GM19238 (cell line): Measurements from ENCODE around the gene MAMSTR.
A peak's percentile ranks its signal among the peaks of the same experiment; 100 is the strongest.
"Not testable (repeated sequence)": the region's sequence is repeated elsewhere in the genome, so short reads cannot be mapped to it uniquely, and the experiment has no call there.

Experiments used
- DNase-seq: peaks from one replicate; pipeline ENCODE4 v3.0.0; 2011; ENCODE audit warnings: low spot score; ENCODE audit not compliant: insufficient read length

MAMSTR gene

DNA sequence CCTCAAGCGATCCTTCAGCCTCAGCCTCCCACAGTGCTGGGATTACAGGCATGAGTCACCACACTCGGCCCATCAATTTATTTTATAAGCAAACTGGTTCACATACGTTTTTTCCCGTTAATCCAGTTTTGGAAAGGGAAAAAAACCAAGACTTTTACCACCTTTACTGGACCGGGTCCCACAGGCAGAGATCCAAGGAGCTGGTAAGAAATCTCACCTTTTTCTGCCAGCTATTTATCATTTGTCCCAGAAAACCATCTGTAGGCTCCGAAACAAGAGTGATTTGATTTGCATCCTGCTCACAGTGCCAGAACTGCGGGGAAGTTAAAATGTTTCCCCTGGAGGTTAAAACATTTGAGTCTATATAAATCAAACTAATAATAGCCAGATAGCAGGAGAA is 30.1 kb downstream of the MAMSTR start:
- no peak for DNase-seq

- no peak for DNase-seq
Measured at GRCh38 chr19:48687776-48688175, 31.7 kb downstream of the MAMSTR start.

GRCh38 chr19:48686637-48687036 is 32.9 kb downstream of the MAMSTR start:
- DNase-seq, result not testable (repeated sequence)

- no peak for DNase-seq
Measured at GRCh38 chr19:48686088-48686487, 33.4 kb downstream of the MAMSTR start.

GRCh38 chr19:48685583-48685982 is 33.9 kb downstream of the MAMSTR start:
- DNase-seq, result no peak

DNA sequence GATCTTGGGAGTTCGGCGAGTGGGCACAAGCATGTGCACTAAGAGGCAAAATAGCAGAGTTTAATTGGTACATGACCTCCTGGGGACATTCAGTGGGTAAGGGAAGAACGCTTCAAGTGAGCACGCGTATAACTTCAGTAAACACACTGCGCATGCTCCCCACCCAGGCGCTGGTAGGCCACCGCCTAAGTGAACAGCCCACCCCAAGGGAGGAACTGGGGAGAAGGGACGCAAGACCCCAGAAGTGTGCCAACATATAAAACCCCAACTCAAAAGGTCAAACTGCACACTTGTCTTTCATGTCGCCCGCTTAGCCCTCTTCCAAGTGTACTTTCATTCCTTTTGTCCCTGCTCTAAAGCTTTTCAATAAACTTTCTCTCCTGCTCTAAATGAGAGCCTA is 36.2 kb downstream of the MAMSTR start:
- no peak for DNase-seq

DNA sequence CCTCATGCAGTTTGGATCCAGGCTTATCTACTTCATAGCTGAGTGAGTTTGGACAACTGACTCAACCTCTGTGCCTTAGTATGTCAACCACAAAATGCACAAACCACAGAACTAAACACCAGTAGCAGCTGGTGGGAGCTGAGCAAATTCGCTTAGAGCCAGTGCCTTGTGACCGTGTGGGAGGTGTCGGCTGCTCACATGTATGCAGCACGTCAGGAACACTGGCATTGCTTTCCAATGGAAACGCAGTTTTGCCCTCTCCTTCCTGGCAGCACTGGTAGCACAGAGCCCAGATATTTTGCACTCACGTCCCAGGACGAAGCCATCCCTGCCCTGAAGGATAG is 38.4 kb downstream of the MAMSTR start:
- no peak for DNase-seq

DNA sequence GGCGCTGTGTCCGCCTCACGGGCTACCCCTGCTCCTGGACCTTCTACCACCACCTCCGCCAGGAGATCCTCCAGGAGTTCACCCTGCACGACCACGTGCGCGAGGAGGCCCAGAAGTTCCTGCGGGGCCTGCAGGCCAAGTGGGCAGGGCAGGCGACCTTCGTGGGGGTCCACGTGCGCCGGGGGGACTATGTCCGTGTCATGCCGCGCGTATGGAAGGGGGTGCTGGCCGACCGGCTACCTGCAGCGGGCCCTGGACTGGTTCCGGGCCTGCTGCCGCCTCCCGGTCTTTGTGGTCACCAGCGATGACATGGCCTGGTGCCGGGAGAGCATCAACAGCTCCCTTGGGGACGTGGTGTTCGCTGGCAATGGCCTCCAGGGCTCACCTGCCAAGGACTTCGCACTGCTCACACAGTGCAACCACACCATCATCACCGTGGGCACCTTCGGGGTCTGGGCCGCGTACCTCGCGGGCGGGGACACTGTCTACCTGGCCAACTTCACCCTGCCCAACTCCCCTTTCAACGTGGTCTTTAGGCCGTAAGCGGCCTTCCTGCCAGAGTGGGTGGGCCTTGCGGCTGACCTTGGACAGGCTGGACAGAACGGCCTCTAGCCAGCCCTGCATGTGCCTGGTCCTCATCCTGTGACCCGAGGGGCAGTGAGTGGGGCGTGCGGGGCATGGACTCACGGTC is 38.9 kb downstream of the MAMSTR start:
- DNase-seq, result no peak

- DNase-seq, result not testable (repeated sequence)
Measured at GRCh38 chr19:48680006-48680405, 39.5 kb downstream of the MAMSTR start.

GRCh38 chr19:48678201-48678600 is 41.3 kb downstream of the MAMSTR start:
- DNase-seq, result no peak

DNA sequence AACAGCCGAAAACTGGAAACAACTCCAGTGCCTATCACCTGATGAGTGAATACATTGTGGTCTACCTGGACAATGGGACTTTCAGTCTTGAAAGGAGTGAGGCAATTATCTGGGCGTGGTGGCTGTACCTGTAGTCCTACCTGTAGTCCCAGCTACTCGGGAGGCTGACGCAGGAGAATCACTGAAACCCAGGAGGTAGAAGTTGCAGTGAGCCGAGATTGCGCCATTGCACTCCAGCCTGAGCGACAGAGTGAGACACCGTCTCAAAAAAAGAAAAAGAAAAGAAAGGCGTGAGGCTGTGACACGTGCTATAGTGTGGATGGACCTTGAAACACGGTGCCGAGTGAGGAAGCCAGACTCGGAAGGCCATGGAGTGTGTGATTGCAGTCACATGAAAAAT is 42.6 kb downstream of the MAMSTR start:
- no peak for DNase-seq

DNA sequence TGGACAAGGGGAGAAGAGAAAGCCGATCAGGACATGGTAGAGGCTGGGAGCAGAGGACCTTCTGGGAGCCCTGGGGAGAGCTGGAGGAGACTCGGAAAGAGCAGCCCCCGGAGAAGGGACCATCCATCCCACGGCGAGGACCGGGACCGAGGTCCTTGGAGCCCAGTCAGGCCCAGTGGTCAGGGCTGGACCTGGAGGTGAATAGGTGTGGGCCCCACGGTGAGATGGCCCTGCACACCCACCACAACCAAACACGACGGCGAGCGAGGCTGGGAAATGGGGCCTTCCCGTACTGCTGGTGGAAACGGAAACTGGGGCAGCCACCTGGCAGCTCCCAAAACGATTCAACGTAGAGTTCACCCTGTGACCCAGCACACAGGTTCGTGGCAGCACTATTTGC is 43.0 kb downstream of the MAMSTR start:
- DNase-seq, result no peak

DNA sequence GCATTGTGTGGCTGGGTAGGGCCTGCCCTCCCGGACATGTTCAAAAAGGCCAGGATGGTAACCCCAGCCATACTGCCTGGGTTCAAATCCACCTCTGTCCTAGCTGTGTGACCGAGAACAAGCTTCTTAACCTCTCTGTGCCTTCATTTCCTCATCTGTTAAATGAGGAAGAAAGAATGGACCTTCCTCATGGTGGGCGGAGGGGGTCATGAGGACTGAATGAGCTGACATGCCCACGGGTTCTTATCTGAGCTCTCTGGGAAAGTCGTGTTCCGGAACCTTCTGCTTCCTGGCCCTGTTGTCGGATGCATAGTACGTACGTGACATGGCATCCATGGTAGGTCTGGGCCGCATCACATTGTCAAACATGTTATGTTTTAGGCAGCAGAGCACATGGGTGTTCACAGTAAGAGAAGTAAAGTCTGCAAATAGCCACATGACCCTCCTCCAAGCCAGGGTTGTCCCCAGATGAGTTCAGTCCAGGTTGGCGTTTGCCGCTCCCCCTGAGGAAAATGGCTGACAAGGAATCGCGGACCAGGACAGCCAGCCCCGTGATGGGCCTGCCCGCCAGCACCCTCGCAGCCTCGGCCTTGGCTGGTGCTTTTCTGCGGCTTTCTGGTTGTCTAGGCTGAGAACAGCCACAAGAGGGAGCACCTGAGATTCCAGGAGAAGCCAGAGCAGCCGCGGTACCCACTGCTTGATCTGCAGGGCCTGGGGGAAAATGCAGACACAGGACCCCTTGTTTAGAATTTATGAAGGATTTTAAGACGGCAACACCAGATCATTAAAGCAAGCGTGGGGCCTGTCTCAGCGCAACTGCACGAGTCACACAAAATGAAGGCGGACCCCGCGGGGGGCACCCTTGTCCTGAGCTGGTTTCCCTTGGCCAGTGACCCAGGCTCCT is 44.4 kb downstream of the MAMSTR start:
- DNase-seq, result peak; percentile 93

DNA sequence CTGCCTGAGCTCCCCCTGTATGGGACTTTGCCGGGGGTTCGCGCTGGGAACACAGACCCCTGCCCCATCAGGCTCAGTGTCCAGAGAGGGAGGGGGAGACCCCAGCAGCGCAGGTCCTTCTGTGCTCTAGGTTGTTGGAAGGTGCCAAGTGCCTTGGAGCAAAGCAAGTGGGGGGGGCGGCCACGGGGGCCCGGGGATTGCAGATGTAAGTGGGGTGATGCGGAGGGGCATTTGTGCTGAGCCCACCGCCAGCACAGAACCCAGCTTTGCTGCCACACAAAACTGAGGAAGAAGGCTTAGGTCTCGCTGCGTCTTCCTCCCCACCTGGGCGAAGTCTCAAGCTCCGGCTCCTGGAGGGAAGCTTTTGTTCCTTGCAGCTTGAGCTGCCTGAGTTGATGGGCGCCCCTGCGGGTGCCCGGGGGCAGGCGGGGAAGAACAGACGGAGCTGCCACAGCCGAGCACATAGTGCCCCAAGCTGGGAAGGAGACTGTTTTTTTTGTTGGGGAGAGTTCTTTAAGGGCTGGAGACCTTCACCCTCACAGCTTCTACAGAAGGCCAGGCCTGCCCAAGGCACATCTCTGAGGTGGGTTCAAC is 45.2 kb downstream of the MAMSTR start:
- no peak for DNase-seq

- no peak for DNase-seq
Measured at GRCh38 chr19:48673436-48674100, 46.0 kb downstream of the MAMSTR start.

DNA sequence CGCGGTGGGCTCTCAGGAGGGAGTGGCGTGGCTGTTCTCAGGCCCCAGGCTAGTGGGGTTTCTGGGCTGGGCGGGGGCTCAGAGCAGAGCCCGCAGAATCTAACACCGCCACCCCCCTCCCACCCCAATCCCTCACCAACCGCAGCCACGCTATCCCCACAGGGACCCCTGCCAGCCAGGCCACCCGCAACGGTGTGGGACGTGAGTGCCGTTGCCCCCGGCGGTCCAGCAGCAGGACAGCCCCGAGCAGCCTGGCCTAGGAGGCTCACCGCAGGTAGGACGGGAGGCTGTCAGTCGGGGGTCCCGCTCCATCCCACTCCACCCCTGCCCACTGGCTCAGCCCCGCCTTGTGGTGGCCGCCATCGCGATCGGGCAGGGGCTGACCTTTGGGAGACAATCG is 46.5 kb downstream of the MAMSTR start, which contains the start of gene NTN5:
Gene NTN5 (minus strand): TSS at position 24 of the 400 bp plus-strand sequence. CDS start 2,031 bp downstream, outside the sequence.
- no peak for DNase-seq

- DNase-seq, result no peak
Measured at GRCh38 chr19:48671446-48671995, 48.0 kb downstream of the MAMSTR start.

- no peak for DNase-seq
Measured at GRCh38 chr19:48670699-48671445, 48.7 kb downstream of the MAMSTR start.

GRCh38 chr19:48669903-48670668 is 49.4 kb downstream of the MAMSTR start:
- no peak for DNase-seq

- no peak for DNase-seq
Measured at GRCh38 chr19:48668761-48669160, 50.8 kb downstream of the MAMSTR start.
